MG63 (cell line): ENCODE results near the gene TTC28. TPM values are rescaled to one million over a fixed set of nuclear protein-coding genes. Genes with fewer than 3 reads are reported as not detected.
A peak's percentile ranks its signal among the peaks of the same experiment; 100 is the strongest.

Experiments
- DNase-seq: peaks from one replicate; pipeline ENCODE4 v3.0.0-alpha.2; 2020
- H3K27me3 ChIP-seq: fragments of 250-450 bp; sonication (Bioruptor Pico); 2 replicates; pipeline ENCODE4 v1.5.1; 2020; ENCODE audit warnings: mild to moderate bottlenecking, moderate library complexity
- H3K36me3 ChIP-seq: fragments of 250-450 bp; sonication (Bioruptor Pico); 2 replicates; pipeline ENCODE4 v1.5.1; 2020; ENCODE audit warnings: mild to moderate bottlenecking, moderate library complexity
- H3K4me3 ChIP-seq: fragments of 250-450 bp; sonication (Bioruptor Pico); 2 replicates; pipeline ENCODE4 v1.5.1; 2020; ENCODE audit warnings: mild to moderate bottlenecking, moderate library complexity
- H3K9me3 ChIP-seq: fragments of 250-450 bp; sonication (Bioruptor Pico); 2 replicates; pipeline ENCODE4 v1.5.1; 2020; ENCODE audit warnings: mild to moderate bottlenecking, moderate library complexity
- total RNA-seq: library from RNA; depleted of rRNA; stranded (reverse); fragments of >200 nt; shearing (Covaris generic); gene quantifications from 2 replicates; pipeline ENCODE4 v1.2.3, GENCODE V29; 2014; ENCODE audit warnings: low replicate concordance

Gene TTC28
- total RNA-seq, 1 experiment from 2014 or later: 3.1 TPM

DNA sequence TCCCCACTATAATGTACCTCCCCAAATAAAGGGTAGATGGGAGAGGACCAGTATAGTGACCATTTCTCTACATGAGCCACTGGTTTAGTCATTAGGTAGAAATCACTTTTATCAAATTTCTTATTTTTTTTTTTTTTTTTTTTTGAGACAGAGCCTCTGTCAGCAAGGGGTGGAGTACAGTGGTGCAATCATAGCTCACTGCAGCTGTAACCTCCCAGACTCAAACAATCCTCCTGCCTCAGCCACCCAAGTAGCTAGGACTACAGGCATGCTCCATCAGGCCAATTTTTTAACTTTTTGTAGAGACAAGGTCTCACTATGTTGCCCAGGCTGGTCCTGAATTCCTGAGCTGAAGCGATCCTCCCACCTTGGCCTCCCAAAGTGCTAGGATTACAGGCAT lies 322.4 kb downstream of the TTC28 start:
- Histone ChIP-seq H3K27me3 (no peaks in the 10 kb centered on the region), H3K9me3 (peaks cover under 1% of the 10 kb centered on the region), H3K36me3 (no peaks in the 10 kb centered on the region), H3K4me3 (no peak overlapping the region)
- no peak for DNase-seq

DNA sequence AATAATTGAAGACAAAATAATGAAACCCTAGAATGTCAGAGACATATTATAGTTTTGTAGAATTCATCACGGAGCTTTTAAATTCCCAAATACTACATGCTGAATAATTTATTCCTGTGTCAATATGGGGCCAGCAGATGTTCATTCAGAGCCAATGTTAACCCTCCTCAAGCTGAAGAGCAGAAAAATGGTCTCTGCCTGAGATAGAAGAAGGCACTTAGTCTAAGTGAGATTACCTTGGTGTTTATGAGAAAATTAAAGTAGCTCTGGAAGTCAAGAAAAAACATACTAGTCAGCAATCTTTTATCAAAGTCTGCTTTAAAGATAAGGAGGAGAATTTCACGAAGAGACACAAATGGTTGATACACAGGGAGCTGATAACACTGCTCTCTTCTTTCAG lies 328.2 kb downstream of the TTC28 start:
- no peak overlapping the region for H3K4me3 ChIP-seq
- no peaks in the 10 kb centered on the region for H3K36me3 ChIP-seq
- DNase-seq: no peak
- H3K9me3 ChIP-seq: no peaks in the 10 kb centered on the region
- no peaks in the 10 kb centered on the region for H3K27me3 ChIP-seq

DNA sequence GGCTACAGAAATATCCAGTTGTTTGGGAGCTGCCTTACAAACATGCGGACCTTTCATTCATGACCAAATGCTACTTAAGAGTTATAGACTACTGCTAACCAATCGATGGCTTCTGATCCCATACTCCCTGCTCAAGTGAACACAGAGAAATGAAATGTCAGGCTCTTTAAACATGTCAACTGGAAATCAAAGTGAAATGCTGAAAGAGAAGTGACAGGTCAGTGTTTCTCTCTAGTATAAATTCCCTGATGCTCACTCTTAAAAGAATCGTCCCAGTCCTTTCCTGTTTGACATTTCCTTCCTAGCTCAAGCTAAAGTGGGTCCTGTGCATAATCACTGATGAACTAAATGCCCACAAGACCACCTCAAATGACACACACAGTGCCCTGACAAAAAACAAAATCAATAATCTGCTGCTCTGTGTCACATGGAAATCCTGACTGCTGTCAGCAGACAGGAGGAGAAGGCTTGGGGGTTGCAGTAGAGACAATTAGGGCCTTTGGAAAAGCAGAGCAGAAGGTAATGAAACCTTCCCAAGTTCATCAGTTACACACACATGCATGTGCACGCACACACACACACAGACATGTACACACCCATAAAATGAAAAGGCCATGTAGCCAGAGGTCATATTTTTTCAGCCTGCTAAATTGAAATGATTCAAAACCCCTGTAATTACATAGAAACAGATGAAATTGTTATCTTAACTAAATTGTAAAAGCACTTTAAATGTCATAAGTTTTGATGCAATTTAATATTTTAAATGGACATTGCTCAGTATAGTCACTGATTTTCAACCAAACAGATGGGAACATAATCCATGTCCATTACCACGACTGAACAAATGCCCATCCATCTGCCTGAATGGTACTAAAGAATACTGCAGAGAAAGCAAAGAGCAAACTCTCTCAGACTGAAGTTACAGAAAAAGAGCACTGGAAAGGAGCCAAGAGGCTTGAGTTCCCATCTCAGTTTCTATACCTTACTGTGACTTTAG lies 330.7 kb downstream of the TTC28 start:
- Histone ChIP-seq H3K27me3 (no peaks in the 10 kb centered on the region), H3K36me3 (no peaks in the 10 kb centered on the region), H3K4me3 (no peak overlapping the region), H3K9me3 (no peaks in the 10 kb centered on the region)
- DNase-seq: no peak

DNA sequence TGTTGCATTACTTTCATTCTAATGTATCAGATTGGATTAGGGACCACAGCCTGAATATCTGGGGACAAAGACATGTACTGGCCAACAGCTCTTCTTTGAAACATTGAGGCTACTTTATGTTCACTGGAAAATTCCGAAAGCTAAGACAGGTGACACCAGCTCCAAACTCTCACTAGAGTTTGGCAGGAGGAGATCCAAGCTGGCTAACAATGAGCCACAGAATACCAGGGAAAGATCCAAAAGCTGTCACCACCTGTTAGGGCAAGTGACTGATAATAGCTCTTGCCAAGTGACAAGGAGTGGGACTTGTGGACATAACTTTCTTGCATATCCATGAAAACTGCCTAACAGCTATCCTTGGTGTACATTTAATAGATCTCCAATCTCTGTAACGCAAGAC lies 333.3 kb downstream of the TTC28 start:
- Histone ChIP-seq H3K27me3 (no peaks in the 10 kb centered on the region), H3K4me3 (no peak overlapping the region), H3K9me3 (no peaks in the 10 kb centered on the region), H3K36me3 (no peaks in the 10 kb centered on the region)
- DNase-seq: no peak

DNA sequence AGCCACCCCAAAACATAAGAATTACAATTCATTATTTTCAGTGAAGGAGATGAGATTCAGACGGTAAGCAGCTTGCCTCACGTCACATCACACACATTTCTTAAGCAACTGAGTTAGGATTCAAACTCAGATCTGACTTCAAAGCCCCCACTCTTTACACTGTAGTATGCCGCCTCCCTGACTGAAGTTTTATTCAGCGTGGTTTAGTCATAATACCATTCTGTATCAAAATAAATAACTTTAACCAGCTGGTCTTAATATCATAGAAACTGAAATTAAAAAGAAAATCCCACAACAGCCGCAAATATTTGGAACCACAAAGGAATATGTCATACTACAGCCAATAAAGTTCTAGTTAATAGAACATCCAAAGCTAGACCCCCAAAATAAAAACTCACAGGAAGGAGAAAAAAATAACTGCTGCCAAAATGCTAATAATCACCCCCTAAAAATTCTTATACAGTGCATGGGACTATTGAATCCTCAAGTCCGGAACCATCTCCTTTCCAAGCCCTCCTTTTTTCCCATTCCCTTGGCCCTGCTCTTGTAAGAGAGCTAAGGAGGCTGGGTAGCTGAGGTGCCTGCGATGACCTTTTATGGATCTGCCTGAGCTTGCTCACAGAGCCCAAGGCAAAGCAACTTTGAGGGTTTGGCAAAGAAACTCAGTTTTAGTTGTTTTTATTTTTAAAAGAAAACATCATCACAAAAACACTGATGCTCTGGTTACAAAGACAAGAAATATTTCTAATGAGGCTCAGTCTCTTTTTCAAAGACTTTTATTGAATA lies 334.5 kb downstream of the TTC28 start:
- no peaks in the 10 kb centered on the region for H3K36me3 ChIP-seq
- no peak overlapping the region for H3K4me3 ChIP-seq
- DNase-seq: peak; percentile 39
- no peaks in the 10 kb centered on the region for H3K27me3 ChIP-seq
- no peaks in the 10 kb centered on the region for H3K9me3 ChIP-seq

DNA sequence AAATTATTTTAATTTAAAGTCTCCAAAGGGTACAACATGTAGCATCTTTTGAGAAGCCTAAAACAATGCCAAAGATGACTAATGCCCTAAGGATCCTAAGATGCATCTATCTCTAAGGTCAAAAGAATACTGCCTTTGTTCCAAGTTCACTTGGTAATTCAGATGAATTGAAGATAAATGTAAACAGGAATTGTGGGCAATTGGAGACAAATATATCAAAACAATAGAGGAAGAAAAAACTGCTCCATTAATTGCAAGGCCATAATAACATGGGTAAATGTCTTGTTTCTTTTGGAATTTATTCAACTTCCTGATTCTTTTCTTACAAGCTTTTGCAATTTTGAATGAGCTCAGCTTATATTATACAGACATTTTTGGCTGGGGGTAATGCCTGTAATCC lies 338.6 kb downstream of the TTC28 start:
- Histone ChIP-seq H3K4me3 (no peak overlapping the region), H3K27me3 (no peaks in the 10 kb centered on the region), H3K36me3 (no peaks in the 10 kb centered on the region), H3K9me3 (peaks cover 6% of the 10 kb centered on the region)
- no peak for DNase-seq

DNA sequence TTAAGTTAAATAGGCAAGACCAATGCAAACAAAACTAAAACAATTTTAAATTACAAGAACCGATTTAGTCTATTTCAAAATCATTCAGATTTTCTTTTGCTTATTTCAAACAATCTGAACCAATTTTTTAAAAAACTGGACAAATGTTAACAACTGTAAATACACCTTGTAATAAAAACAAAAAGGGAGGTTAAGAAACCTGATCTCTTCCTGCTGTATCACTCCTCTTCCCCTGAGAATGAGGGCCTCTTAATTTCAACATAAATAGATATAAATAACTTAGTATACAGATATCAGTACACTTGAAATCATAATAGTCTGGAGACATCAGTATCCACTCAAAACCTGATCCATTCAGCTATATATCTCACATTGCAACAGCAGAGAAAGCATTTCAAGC lies 346.6 kb downstream of the TTC28 start:
- Histone ChIP-seq H3K27me3 (no peaks in the 10 kb centered on the region), H3K9me3 (peaks cover 5% of the 10 kb centered on the region; the same call in 1 of the 2 replicates), H3K4me3 (no peak overlapping the region), H3K36me3 (no peaks in the 10 kb centered on the region)
- no peak for DNase-seq

DNA sequence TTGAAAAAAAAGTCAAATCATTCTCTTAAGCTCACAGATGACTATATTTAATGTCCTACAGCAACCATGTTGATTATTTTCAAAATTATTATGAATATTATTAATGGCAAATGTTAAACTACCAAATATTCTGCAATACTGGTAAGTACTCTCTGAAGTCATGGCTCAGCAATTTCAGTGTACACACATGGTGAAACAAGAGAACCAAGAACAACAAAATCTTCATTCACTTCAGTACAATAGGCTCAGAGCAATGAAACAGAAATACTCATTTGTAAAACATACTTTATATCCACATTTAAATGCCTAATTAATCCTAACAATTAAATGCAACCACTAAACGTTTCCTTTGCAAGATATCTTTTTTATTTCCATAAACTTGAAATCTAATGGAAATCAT lies 347.2 kb downstream of the TTC28 start:
- no peak for DNase-seq
- peaks cover 5% of the 10 kb centered on the region; the same call in 1 of the 2 replicates for H3K9me3 ChIP-seq

DNA sequence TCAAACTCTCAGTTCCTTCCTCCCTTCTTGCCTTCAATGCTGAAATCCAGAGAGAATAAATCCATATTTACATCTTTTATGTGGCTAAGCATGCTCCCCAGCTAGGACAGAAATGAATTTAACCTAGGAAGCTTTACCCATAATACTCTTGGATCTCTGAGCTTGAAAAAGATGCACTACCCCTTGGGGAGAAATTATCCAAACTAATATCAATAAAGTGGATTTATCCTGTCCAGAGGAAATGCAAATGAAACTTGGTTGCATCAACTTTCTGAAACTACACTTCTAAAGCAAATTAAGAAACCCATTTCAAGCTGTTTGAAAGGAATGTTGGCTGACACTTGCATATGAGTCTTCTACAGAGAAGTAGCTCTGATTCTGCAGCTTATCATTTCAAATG lies 347.9 kb downstream of the TTC28 start:
- H3K27me3 ChIP-seq: no peaks in the 10 kb centered on the region
- no peaks in the 10 kb centered on the region for H3K36me3 ChIP-seq
- H3K4me3 ChIP-seq: no peak overlapping the region
- H3K9me3 ChIP-seq: peaks cover 5% of the 10 kb centered on the region; the same call in 1 of the 2 replicates
- DNase-seq: no peak

More for the DNA sequence above, 347.2 kb downstream of the TTC28 start:
- H3K36me3 ChIP-seq: no peaks in the 10 kb centered on the region
- H3K4me3 ChIP-seq: no peak overlapping the region
- no peaks in the 10 kb centered on the region for H3K27me3 ChIP-seq

DNA sequence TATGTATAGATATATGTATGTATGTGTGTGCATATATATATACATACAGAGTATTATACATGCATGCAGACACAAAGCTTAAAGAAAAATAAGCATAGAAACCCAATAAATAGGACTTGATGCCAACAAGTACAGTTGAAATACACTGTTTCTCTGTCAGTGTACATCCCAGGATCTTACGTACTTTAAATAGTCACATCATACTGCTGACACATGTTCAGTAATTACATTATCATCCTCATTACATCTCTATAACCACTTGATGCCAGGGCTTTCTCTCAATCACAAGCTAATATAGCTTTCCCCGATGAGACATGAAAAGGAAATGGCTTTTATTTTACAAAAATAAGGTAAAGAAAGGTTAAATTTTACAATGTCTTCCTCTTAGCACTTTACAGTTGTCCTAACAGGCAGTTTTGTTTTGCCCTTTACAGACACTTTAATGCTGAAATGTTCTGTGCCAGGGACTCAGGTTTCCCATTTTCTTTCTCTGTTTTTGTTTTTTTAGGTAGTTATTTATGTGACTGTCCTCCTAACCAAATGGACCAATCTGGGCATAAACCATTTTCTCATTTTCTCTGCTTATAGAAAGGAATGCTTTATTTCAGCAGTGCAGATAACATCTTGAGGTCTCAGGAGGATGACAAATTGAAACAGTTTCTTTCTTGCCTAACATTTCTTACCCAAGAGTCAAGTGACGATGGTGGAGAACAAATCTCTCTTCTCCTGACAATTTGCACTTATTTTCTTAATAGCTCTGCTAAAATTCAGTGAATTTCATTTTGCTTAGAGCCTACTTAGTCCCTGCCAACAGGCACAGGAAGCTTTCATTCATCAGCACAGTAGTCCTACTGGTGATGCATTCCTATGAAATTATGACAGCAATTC lies 350.2 kb downstream of the TTC28 start:
- no peak overlapping the region for H3K4me3 ChIP-seq

DNA sequence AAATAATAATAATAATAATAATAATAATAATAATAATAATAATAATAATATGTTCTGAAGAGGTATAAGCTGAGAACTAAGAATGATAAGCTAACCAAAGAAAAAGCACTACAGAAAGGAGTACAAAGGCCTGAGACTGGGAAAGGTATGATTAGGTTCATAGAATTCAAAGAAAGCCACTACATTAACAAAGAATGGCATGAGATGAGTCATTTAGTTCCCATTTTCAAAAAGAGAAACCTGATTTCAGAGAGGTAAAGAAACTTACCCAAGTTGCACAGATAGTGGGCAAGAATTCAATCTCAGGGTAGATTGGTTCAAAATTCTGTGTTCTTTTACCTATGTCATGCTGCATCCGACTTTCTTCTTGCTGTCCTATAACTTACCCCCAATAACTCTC lies 350.9 kb downstream of the TTC28 start:
- no peaks in the 10 kb centered on the region for H3K27me3 ChIP-seq
- no peaks in the 10 kb centered on the region for H3K9me3 ChIP-seq
- DNase-seq: no peak
- no peak overlapping the region for H3K4me3 ChIP-seq
- no peaks in the 10 kb centered on the region for H3K36me3 ChIP-seq

More for the DNA sequence above, 350.2 kb downstream of the TTC28 start:
- DNase-seq: peak; percentile 5
- Histone ChIP-seq H3K9me3 (no peaks in the 10 kb centered on the region), H3K27me3 (no peaks in the 10 kb centered on the region), H3K36me3 (no peaks in the 10 kb centered on the region)

DNA sequence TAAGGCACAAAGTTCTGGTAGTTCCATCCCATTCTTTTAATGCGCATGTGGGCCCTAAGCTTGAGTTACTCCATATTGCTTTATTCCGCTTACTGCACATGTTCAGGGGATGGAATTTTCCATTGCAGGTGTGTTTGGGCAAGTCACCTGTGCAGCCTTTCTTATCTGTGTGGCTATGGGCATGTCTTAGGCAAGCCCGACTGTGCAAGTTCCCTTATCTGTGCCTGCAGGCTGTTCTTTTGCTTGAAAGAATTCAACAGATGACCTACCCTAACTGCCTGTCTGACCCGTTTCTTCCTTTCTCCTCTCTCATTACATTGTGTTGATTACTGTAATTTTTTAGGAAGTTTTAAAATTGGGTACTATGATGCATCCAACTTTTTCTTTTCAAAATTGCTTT lies 363.6 kb downstream of the TTC28 start:
- no peaks in the 10 kb centered on the region for H3K36me3 ChIP-seq
- no peaks in the 10 kb centered on the region for H3K27me3 ChIP-seq
- no peaks in the 10 kb centered on the region for H3K9me3 ChIP-seq
- no peak for DNase-seq
- no peak overlapping the region for H3K4me3 ChIP-seq

DNA sequence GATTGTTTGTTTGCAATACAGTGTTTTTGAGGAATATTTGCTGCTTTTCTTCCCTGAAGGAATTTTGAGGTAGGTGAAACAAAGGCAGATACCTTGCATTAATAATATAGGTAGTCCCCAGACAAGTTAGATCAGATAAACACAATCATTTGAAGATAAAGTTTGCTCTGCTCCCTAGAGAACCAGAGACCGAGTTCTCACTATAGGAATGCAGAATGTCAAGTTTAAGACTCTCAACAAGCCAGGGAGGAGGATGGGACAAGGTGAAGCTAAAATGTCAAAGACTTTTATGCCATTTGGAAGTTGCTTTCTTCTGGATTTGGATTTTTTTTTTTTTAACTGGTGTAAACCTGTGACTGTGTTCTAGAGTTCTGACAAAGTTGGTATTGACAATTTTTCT lies 364.7 kb downstream of the TTC28 start:
- H3K4me3 ChIP-seq: no peak overlapping the region
- no peaks in the 10 kb centered on the region for H3K36me3 ChIP-seq
- no peaks in the 10 kb centered on the region for H3K27me3 ChIP-seq
- H3K9me3 ChIP-seq: no peaks in the 10 kb centered on the region
- no peak for DNase-seq

DNA sequence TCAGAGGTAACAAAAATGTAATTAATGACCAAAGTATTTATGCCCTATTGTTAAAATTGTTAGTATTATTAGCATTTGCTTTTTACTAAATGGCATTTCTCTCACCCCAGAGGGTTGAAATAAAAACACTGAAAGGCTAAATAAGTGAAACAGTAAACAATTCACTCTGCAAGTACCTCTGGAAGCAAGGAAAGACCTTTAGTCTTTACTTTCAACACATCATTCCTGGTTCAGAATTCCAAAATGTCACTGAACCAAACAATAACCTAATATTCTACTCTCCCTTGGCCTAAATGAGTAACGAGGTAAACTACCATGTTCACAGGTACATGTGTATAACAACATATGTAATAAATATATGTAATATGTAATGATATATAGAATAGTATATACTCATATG lies 369.3 kb downstream of the TTC28 start:
- Histone ChIP-seq H3K27me3 (no peaks in the 10 kb centered on the region), H3K9me3 (no peaks in the 10 kb centered on the region), H3K4me3 (no peak overlapping the region), H3K36me3 (no peaks in the 10 kb centered on the region)
- DNase-seq: no peak

DNA sequence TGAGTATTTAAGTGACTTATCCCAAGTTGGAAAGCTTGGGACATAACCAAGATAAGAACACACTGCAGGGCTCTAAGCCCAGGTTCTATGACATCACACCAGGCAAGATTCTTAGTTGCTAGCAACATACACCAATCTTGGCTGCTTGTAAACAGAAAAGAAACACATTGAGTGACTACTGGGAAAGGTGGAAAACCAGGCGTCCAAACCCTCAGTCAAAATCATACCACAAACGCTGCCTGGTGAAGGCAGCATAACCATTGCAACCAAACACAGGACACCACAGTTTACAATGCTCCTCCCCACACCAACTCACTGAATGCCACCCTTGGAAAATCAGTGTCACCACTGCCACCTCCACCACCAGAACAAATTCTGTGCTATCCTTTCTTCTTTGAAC lies 379.9 kb downstream of the TTC28 start:
- Histone ChIP-seq H3K27me3 (no peaks in the 10 kb centered on the region), H3K4me3 (no peak overlapping the region), H3K9me3 (no peaks in the 10 kb centered on the region), H3K36me3 (no peaks in the 10 kb centered on the region)
- DNase-seq: peak; percentile 10

DNA sequence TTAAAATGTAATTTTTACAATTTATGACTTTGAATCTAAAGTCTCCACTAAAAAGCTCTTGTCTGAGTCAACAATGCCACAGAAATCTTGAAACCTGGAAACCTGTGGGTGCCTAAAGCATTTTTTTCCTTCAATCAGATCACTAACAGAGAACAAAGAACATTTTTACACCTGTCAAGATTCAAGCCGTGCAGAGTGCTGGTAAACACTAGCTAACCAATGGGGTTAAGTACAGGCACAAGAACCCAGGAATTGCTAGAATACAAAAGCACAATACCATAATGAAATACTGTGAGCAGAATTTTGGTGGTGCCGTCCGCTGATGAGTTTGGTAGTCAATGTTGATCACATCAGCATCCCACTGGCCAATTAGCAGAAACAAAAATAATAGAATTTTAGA lies 380.3 kb downstream of the TTC28 start:
- Histone ChIP-seq H3K27me3 (no peaks in the 10 kb centered on the region), H3K9me3 (no peaks in the 10 kb centered on the region)

DNA sequence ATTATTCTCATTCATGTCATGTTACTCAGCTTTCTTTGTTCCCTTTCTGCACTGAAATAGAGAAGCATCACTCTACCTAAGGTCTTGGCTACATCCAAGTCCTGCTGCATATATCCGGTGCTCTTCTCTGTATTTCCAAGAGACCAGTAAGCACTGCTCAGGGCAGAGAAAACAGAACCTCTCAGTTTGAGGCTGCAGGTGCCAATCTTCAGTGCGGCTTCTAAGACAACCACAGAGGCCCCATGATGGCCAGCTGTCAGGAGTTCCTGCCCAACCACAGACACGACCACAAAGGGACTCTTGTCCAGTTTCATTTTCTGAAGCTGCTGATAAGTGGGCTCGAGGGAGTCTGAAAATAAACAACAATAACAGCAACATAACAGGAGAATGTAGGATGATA lies 382.1 kb downstream of the TTC28 start:
- DNase-seq: no peak
- Histone ChIP-seq H3K9me3 (no peaks in the 10 kb centered on the region), H3K27me3 (no peaks in the 10 kb centered on the region), H3K4me3 (no peak overlapping the region), H3K36me3 (no peaks in the 10 kb centered on the region)

More for the DNA sequence above, 380.3 kb downstream of the TTC28 start:
- Histone ChIP-seq H3K4me3 (no peak overlapping the region), H3K36me3 (no peaks in the 10 kb centered on the region)
- no peak for DNase-seq
